MM.1S (cell line): Measurements from ENCODE around the gene CBX2.
A peak's percentile ranks its signal among the peaks of the same experiment; 100 is the strongest.

Source experiments
- DNase-seq: peaks from one replicate; pipeline ENCODE4 v3.0.0-alpha.2; 2015
- H2AFZ ChIP-seq: fragments of 300-600 bp; sonication (generic); 2 replicates; pipeline ENCODE4 v1.6.0; 2016; ENCODE audit warnings: antibody characterized with exemption, low read length
- H3F3A ChIP-seq: fragments of 300-600 bp; sonication (generic); 2 replicates; pipeline ENCODE4 v1.6.1; 2016; ENCODE audit warnings: mild to moderate bottlenecking, antibody characterized with exemption, low read length, moderate library complexity, mixed read lengths; ENCODE audit not compliant: insufficient read depth
- H3K27ac ChIP-seq: fragments of 300-600 bp; sonication (generic); 2 replicates; pipeline ENCODE4 v1.5.1; 2016; ENCODE audit warnings: mild to moderate bottlenecking, low read length
- H3K27me3 ChIP-seq: fragments of 300-600 bp; sonication (generic); replicated peaks from 2 replicates; pipeline ENCODE4 v1.6.0; 2016; ENCODE audit warnings: low read length; ENCODE audit not compliant: insufficient read depth
- H3K36me3 ChIP-seq: fragments of 300-600 bp; sonication (generic); replicated peaks from 2 replicates; pipeline ENCODE4 v1.6.1; 2016; ENCODE audit warnings: mild to moderate bottlenecking, low read length, mixed read lengths; ENCODE audit not compliant: insufficient read depth
- H3K4me1 ChIP-seq: fragments of 300-600 bp; sonication (generic); 2 replicates; pipeline ENCODE4 v1.6.1; 2016; ENCODE audit warnings: low read length, mixed read lengths
- H3K4me2 ChIP-seq: fragments of 300-600 bp; sonication (generic); 2 replicates; pipeline ENCODE4 v1.6.0; 2016; ENCODE audit warnings: low read depth, low read length
- H3K4me3 ChIP-seq: fragments of 300-600 bp; sonication (generic); 2 replicates; pipeline ENCODE4 v1.5.1; 2016; ENCODE audit warnings: low read length, mixed read lengths
- H3K79me2 ChIP-seq: fragments of 300-600 bp; sonication (generic); 2 replicates; pipeline ENCODE4 v1.6.1; 2016; ENCODE audit warnings: mixed run types, low read length, mixed read lengths
- H3K9ac ChIP-seq: fragments of 300-600 bp; sonication (generic); 2 replicates; pipeline ENCODE4 v1.6.1; 2016; ENCODE audit warnings: low read length, mixed read lengths
- H3K9me2 ChIP-seq: fragments of 300-600 bp; sonication (generic); replicated peaks from 2 replicates; pipeline ENCODE4 v1.6.1; 2016; ENCODE audit warnings: mild to moderate bottlenecking, low read length, mixed read lengths; ENCODE audit not compliant: insufficient read depth
- H3K9me3 ChIP-seq: fragments of 300-600 bp; sonication (generic); replicated peaks from 2 replicates; pipeline ENCODE4 v1.6.1; 2016; ENCODE audit warnings: mild to moderate bottlenecking, low read length, mixed read lengths; ENCODE audit not compliant: insufficient read depth
- H4K20me1 ChIP-seq: fragments of 300-600 bp; sonication (generic); 2 replicates; pipeline ENCODE4 v1.6.1; 2016; ENCODE audit warnings: mild to moderate bottlenecking, low read length, moderate library complexity, mixed read lengths; ENCODE audit not compliant: insufficient read depth
- EZH2 ChIP-seq: fragments of 300-600 bp; sonication (generic); optimal IDR thresholded peaks from 2 replicates; pipeline ENCODE3; 2017; ENCODE audit warnings: low read depth, mild to moderate bottlenecking, antibody characterized with exemption, low read length, mixed read lengths
- EZH2phosphoT487 ChIP-seq: fragments of 300-600 bp; sonication (generic); IDR thresholded peaks from 2 replicates; pipeline ENCODE4 v1.6.1; 2018; ENCODE audit warnings: antibody characterized with exemption, low read length
- TF ChIP-seq, protein P1 (sequence below): fragments of 300-600 bp; sonication (generic); IDR thresholded peaks from 2 replicates; pipeline ENCODE4 v1.5.1; 2016; ENCODE audit warnings: antibody characterized with exemption, low read length, mixed read lengths

Gene CBX2

DNA sequence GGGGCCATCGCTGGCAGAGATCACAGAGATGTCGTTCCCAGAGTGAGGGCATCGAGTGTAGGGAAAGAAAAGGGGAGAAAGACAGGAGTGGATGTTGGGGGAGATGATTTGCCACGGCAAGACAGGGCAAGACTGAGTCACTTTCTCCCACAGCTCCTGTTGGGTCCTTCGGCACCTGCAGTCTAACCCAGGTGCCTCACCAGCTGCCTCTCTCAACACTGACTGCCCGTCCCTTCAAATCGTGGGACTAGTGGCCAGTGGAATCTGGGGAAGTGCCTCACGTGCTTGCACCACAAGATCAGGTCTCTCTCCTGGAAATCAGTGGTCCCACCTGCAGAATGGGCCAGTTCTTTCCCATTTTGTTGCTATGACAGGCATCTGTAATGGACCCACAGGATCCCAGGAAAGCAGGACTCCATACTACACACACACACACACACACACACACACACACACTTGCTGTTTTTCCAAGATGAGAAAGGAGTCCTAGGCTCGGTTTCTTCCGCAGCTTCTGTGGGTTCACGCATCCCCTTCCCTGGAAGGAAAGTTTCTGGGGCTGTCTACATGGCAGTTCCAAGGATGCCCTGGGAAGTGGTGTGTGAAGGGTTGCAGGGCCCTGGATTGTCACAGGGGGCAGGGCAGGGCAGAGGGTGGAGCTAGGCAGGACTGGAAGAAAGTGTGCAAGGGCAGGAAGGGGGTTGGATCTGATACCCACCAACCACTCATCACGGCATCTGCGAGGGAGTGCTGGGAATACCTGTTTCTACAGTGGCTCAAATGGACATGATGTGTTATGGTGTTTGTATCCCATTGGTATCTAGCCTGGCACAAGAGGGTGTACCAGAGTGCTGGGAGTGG lies 29.1 kb downstream of the CBX2 start:
- H3K27me3 ChIP-seq: peaks cover 88% of the 10 kb centered on the region
- DNase-seq: no peak

DNA sequence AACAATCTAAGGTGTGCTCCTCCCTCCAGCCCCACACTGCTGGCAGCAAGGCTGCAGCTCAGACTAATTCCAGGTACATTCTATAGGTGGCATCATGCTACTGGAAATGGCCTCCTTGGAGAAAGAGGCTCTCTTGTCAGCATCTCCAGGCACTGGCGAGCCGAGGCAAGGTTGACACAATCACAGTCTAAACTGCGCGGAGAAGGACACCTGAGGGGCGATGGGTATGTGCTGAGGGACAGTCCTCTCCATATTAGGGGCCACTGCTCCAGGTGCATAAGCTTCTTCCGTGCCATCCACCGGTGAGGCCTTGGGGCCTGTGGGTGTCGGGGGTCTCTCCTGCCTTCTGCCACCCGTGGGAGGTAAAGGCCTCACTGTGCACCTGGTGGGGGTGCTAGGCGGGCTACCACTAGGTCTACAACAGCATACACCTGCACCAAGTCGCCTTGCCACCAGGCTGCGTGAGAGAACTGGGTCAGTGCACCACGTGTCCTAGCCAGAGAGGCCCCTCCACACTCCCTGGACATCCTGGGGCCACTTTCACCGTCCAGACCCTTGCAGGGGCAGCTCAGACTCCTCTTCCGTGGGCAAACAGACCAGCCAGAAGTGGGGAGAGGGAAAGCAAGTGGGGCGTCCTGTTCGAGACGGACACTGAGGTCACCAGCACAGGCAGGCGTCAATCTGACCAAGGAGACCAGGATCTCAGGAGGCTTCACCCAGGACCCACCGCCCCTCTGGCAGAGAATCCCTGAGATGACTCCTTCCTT lies 31.0 kb downstream of the CBX2 start:
- Histone ChIP-seq H2AFZ (no peak overlapping the region), H3K4me3 (no peak overlapping the region), H3K9me3 (no peaks in the 10 kb centered on the region), H3K79me2 (no peaks in the 10 kb centered on the region), H3F3A (no peaks in the 10 kb centered on the region), H3K36me3 (no peaks in the 10 kb centered on the region), H3K4me1 (no peaks in the 10 kb centered on the region), H3K9ac (no peak overlapping the region), H4K20me1 (no peaks in the 10 kb centered on the region), H3K9me2 (no peaks in the 10 kb centered on the region), H3K4me2 (no peak overlapping the region), H3K27me3 (peaks cover 79% of the 10 kb centered on the region), H3K27ac (no peak overlapping the region)
- peak; percentile 28 for DNase-seq
- no peak for TF ChIP-seq EZH2
- TF ChIP-seq, protein P1, sequence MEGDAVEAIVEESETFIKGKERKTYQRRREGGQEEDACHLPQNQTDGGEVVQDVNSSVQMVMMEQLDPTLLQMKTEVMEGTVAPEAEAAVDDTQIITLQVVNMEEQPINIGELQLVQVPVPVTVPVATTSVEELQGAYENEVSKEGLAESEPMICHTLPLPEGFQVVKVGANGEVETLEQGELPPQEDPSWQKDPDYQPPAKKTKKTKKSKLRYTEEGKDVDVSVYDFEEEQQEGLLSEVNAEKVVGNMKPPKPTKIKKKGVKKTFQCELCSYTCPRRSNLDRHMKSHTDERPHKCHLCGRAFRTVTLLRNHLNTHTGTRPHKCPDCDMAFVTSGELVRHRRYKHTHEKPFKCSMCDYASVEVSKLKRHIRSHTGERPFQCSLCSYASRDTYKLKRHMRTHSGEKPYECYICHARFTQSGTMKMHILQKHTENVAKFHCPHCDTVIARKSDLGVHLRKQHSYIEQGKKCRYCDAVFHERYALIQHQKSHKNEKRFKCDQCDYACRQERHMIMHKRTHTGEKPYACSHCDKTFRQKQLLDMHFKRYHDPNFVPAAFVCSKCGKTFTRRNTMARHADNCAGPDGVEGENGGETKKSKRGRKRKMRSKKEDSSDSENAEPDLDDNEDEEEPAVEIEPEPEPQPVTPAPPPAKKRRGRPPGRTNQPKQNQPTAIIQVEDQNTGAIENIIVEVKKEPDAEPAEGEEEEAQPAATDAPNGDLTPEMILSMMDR: peak; percentile 44

More for the DNA sequence above, 29.1 kb downstream of the CBX2 start:
- no peaks in the 10 kb centered on the region for H3K36me3 ChIP-seq
- no peaks in the 10 kb centered on the region for H3K9me2 ChIP-seq
- no peak overlapping the region for H3K9ac ChIP-seq
- no peak overlapping the region for H3K4me2 ChIP-seq
- H3K4me1 ChIP-seq: no peaks in the 10 kb centered on the region
- no peaks in the 10 kb centered on the region for H4K20me1 ChIP-seq
- no peaks in the 10 kb centered on the region for H3F3A ChIP-seq
- no peak overlapping the region for H3K27ac ChIP-seq
- no peak overlapping the region for H3K4me3 ChIP-seq
- H3K9me3 ChIP-seq: no peaks in the 10 kb centered on the region
- H2AFZ ChIP-seq: no peak overlapping the region
- H3K79me2 ChIP-seq: no peaks in the 10 kb centered on the region
- no peak for TF ChIP-seq EZH2

DNA sequence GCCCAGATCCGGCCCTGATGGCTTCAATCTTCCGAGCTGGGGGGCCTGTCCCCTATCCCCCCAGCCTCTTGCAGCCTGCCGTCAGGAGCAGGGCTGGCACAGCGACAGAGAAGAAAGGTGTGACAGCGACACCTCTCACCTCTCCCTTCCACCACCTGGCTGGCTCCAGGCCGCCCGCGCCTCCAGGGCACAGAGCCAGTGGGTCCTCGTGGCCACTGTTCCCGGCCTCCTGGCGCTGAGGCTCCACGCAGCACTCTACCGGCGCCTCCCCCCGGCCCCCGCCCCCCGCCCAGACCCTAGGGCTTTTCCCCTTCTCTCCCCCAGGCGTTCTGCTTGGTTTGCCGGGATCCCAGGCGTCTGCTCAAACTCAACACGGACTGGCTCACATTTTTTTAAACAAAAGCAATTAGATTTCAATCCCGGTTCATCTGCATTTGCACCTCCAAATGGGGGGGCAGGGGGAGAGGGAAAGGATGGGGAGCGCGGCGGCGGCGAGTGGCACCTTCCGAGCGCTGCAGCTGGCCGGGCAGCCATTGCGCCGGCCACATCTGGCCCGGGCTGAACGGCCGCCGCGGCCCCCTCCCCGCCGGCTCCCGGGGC lies 31.7 kb downstream of the CBX2 start:
- TF ChIP-seq EZH2: no peak
- Histone ChIP-seq H3K4me2 (no peak overlapping the region), H3K9ac (no peak overlapping the region), H3K9me3 (no peaks in the 10 kb centered on the region), H3K27me3 (peaks cover 78% of the 10 kb centered on the region), H2AFZ (no peak overlapping the region), H3K4me1 (no peaks in the 10 kb centered on the region), H3K36me3 (no peaks in the 10 kb centered on the region), H3K27ac (no peak overlapping the region), H4K20me1 (no peaks in the 10 kb centered on the region), H3K79me2 (no peaks in the 10 kb centered on the region), H3F3A (no peaks in the 10 kb centered on the region), H3K4me3 (no peak overlapping the region), H3K9me2 (no peaks in the 10 kb centered on the region)
- no peak for DNase-seq

DNA sequence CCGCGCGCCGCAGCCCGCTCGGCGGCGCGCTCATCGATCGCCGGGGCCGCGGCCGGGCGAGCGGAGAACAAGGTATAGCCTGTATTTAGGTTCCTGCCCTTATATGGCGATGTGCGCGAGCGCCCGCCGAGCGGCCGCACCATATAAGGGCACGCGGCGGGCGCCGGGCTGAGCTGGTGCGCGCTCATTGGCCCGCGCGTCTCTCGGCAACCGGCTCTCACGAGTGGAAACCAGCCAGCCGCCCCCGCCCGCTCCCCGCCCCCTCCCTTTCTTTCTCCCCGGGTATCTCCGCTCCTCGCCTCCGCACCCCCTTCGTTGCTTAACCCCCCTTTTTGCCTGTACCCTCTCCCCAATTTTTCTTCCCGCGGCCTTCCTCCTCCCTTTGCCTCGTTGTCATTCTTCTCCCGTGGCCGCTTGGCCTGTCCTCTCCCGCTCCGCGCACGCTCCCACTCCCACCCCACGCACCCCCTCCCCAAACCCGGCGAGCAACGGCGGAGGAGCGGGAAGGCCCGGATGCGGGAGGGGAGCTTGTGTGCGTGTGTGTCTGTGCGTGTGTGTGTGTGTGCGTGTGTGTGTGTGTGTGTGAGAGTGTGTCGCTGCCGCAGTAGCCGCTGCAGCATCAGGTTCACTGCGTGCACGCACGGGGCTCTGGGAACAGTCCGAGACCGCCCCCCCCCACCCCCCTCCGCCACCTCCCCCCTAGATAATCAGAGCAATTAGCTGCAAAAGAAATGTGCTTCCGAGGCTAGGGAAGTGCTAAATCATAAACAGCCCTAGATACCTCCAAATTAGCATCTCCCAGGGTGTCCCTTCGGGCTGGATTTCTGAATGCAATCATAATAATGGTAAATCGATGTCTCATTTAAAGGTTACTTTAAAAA lies 32.4 kb downstream of the CBX2 start:
- Histone ChIP-seq H3K9ac (no peak overlapping the region), H3K4me2 (no peak overlapping the region), H3K4me1 (no peaks in the 10 kb centered on the region), H4K20me1 (no peaks in the 10 kb centered on the region), H3F3A (no peaks in the 10 kb centered on the region), H3K36me3 (no peaks in the 10 kb centered on the region), H3K27ac (no peak overlapping the region), H3K4me3 (no peak overlapping the region), H2AFZ (no peak overlapping the region), H3K9me3 (no peaks in the 10 kb centered on the region), H3K27me3 (peaks cover 78% of the 10 kb centered on the region), H3K79me2 (no peaks in the 10 kb centered on the region), H3K9me2 (no peaks in the 10 kb centered on the region)
- no peak for TF ChIP-seq EZH2phosphoT487
- TF ChIP-seq, protein P1: no peak
- TF ChIP-seq EZH2: no peak
- DNase-seq: peak; percentile 56
